ENCODE data around the gene WEE1.

The WEE1 gene

DNA sequence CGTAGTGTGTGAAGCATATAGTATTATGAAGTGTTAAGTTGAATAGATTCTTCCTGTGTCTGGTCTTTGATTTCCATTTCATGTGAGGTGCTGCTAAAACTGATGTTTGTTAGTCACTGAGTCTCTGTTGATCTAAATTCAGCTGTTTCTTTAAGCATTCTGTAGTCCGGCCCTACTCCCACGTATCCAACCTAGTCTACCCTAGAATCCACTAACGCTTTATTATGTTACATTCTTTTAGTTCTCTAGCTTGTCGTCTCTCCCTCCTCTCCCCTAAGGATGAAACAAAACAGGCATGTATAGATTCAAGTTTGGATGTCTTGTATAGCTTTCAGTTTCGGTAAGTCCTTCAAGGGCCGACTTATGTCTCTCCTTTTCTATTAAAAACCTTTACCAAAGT is 4.1 kb downstream of the WEE1 start:
- TF ChIP-seq, protein P1, sequence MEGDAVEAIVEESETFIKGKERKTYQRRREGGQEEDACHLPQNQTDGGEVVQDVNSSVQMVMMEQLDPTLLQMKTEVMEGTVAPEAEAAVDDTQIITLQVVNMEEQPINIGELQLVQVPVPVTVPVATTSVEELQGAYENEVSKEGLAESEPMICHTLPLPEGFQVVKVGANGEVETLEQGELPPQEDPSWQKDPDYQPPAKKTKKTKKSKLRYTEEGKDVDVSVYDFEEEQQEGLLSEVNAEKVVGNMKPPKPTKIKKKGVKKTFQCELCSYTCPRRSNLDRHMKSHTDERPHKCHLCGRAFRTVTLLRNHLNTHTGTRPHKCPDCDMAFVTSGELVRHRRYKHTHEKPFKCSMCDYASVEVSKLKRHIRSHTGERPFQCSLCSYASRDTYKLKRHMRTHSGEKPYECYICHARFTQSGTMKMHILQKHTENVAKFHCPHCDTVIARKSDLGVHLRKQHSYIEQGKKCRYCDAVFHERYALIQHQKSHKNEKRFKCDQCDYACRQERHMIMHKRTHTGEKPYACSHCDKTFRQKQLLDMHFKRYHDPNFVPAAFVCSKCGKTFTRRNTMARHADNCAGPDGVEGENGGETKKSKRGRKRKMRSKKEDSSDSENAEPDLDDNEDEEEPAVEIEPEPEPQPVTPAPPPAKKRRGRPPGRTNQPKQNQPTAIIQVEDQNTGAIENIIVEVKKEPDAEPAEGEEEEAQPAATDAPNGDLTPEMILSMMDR (IDR thresholded peaks at IDR 0.05; ENCODE audit: insufficient read depth, low read depth, low read length, missing control alignments): no peak
- H3K4me3 ChIP-seq (ENCODE audit: low read length): peak overlapping the region; percentile 85
- no peak for DNase-seq (ENCODE audit: low read depth)

DNA sequence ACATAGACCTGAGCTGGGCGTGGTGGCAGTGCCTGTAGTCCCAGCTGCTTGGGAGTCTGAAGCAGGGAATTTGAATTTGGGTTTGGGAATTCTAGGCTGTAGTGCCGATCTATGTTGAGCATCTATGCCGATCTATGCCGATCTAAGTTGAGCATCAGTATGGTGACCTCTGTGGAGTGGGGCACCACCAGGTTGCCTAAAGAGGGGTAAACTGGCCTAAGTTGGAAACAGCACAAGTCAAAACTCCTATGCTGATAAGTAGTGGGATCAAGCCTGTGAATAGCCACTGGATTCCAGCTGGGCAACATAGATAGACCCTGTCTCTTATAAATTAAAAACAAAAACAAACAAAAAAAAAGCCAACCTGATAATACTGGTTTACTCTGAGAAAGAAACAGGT is 7.4 kb downstream of the WEE1 start:
- no peak for DNase-seq (ENCODE audit: low read depth)
- no peak overlapping the region for H3K4me3 ChIP-seq (ENCODE audit: low read length)
- TF ChIP-seq, protein P1 (IDR thresholded peaks at IDR 0.05; ENCODE audit: insufficient read depth, low read depth, low read length, missing control alignments): no peak

DNA sequence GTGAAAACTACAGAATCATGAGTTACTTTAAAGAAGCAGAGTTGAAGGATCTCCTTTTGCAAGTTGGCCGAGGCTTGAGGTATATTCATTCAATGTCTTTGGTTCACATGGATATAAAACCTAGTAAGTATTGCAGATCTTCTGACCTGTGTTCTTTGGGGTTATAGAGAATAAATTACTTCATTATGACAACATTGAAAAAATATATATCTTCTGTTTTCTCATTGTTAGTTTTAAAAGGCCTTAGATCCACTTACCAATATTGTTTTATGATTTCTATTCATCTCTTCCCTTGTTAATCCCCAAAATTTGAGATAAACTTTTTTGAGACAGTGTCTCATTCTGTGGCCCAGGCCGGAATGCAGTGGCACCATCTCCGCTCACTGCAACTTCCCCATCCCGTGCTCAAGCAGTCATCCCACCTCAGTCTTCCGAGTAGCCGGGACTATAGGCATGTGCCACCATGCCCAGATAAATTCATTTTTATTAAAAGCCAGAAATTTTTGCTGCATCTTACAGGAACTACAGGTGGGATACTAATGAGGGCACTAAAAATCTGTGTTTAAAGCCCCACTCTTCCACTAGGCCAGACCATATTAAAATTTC is 8.2 kb downstream of the WEE1 start:
- no peak overlapping the region for H3K4me3 ChIP-seq (ENCODE audit: low read length)
- no peak for DNase-seq (ENCODE audit: low read depth)
- TF ChIP-seq, protein P1 (IDR thresholded peaks at IDR 0.05; ENCODE audit: insufficient read depth, low read depth, low read length, missing control alignments): no peak

DNA sequence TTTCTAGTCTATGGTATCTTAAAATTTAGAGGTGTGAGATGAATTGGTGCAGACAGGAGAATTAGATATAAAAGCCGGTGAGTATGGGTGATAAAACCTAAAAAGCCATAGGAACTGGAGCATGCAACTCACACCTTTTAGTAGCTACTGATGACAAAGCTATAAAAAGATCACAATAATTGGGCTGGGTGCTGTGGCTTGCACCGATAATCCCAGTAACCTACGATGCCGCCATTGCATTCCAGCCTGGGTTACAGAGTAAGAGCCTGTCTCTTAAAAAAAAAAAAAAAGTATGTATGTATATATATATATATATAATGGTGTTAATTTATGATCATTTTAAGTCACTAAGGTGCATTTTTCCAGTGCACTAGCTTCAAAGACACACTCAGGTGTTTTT is 17.2 kb downstream of the WEE1 start:
- H3K4me3 ChIP-seq (ENCODE audit: low read length): no peak overlapping the region
- DNase-seq (ENCODE audit: low read depth): no peak
- TF ChIP-seq, protein P1 (IDR thresholded peaks at IDR 0.05; ENCODE audit: insufficient read depth, low read depth, low read length, missing control alignments): no peak

DNA sequence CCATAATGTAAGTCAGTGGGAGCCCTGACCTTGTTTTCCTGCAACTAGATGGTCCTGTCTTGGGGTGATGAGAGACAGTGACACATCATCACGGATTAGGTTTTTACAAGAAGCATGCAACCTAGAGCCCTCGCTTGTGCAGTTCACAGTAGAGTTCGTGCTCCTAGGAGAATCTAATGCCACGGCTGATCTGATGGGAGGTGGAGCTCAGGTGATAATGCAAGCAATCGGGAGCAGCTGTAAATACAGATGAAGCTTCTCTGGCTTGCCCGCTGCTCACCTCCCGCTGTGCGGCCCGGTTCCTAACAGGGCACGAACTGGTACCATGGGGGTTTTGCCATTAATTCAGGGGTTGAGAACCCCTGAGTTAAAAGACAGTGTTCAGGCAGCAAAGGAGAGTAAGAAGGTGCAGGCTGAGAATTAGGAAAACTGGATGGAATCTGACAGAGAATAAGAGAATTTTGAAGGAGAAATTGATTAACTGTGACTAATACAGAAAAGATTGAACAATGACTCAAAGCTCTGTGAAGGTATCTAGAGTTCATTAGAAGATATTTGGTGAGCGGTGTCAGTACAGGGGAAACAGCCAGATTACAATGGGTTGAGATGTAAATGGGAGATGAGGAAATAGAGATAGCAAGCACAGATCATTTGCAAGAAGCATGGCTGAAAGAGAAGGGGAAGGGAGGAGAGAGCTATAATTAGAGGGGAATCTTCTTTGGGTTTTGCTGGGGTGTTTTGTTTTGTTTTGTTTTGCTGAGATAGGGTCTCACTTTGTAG is 21.0 kb downstream of the WEE1 start:
- no peak overlapping the region for H3K4me3 ChIP-seq (ENCODE audit: low read length)
- TF ChIP-seq, protein P1 (IDR thresholded peaks at IDR 0.05; ENCODE audit: insufficient read depth, low read depth, low read length, missing control alignments): no peak

DNA sequence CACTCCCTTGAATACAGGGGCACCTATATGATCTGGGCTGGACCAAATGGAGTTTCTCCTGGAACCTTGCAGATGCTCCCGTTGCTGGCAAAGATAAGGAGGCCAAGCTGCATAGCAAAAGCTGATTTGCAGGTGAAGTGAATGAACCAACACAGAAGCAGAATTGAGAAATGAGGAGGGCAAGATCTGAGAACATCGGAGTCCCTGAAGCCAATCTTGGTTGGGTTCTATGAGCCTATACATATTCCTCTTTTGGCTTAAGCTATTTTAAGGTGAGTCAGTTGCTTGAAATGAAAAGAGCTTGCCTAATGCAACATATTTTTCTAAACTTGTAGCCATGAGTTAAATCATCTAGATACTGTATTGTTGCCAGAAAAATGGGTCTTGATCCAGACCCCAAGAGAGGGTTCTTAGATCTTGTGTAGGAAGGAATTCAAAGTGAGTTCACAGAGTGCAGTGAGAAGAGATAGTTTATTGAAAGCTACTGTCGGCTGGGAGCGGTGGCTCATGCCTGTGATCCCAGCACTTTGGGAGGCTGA is 23.5 kb downstream of the WEE1 start:
- TF ChIP-seq, protein P1 (IDR thresholded peaks at IDR 0.05; ENCODE audit: insufficient read depth, low read depth, low read length, missing control alignments): no peak
- DNase-seq (ENCODE audit: low read depth): no peak
- H3K4me3 ChIP-seq (ENCODE audit: low read length): no peak overlapping the region

More for the DNA sequence above, 21.0 kb downstream of the WEE1 start:
- no peak for DNase-seq (ENCODE audit: low read depth)

All from epithelial cell of esophagus (primary cell).